Activated CD4-positive, alpha-beta T cell treated with anti-CD3 and anti-CD28 coated beads for 48 hours (primary cell): ENCODE results near the gene PTPRN2.
"Not testable (repeated sequence)": the region's sequence is repeated elsewhere in the genome, so short reads cannot be mapped to it uniquely, and the experiment has no call there.

Experiments used
- DNase-seq: peaks from one replicate; pipeline ENCODE4 v3.0.0-alpha.2; 2020

PTPRN2 gene

GRCh38 chr7:157707983-157708918 is 879.4 kb downstream of the PTPRN2 start:
- DNase-seq: no peak

- no peak for DNase-seq
Measured at GRCh38 chr7:157704365-157704764, 883.3 kb downstream of the PTPRN2 start.

GRCh38 chr7:157703534-157704195 is 884.0 kb downstream of the PTPRN2 start:
- DNase-seq: no peak

DNA sequence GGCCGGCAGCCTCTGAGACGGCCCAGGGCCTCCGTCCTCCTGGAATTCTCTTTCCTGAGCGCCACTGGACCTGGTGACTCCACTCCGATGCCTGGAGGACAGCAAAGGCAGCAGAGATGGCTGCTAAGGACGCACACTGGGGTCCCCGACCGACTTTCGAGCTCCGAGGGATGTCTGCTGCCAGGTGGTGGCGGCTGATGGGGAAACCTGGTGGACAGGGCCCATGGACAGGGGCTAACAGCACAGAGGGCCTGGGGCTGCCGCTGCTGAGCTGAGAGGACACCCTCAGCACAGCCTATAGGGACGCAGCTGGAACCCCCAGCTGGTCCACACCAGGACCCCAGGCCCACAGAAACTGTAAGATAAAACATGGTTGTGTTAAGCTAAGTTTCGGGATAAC is 884.5 kb downstream of the PTPRN2 start:
- no peak for DNase-seq

- DNase-seq: no peak
Measured at GRCh38 chr7:157702311-157703023, 885.2 kb downstream of the PTPRN2 start.

- DNase-seq: not testable (repeated sequence)
Measured at GRCh38 chr7:157701395-157702180, 886.0 kb downstream of the PTPRN2 start.

- no peak for DNase-seq
Measured at GRCh38 chr7:157700231-157701005, 887.2 kb downstream of the PTPRN2 start.

GRCh38 chr7:157699357-157700013 is 888.1 kb downstream of the PTPRN2 start:
- DNase-seq: no peak

DNA sequence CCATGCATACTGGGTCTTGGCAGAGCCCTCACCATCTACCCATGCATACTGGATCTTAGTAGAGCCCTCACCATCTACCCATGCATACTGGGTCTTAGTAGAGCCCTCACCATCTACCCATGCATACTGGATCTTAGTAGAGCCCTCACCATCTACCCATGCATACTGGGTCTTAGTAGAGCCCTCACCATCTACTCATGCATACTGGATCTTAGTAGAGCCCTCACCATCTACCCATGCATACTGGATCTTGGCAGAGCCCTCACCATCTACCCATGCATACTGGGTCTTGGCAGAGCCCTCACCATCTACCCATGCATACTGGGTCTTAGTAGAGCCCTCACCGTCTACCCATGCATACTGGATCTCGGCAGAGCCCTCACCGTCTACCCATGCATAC is 890.3 kb downstream of the PTPRN2 start:
- DNase-seq: not testable (repeated sequence)

DNA sequence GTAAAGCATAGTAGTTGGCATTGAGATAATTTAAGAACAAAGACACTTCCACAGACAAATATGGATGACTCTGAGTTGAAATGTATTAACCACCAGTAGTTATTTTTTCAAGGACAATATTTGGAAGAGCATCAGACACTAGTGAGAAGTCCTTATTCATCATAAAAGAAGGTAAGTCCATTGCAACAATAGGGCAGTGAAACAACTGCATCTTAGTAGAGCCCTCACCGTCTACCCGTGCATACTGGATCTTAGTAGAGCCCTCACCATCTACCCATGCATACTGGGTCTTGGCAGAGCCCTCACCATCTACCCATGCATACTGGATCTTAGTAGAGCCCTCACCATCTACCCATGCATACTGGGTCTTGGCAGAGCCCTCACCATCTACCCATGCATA is 892.0 kb downstream of the PTPRN2 start:
- not testable (repeated sequence) for DNase-seq

- no peak for DNase-seq
Measured at GRCh38 chr7:157694376-157694665, 893.3 kb downstream of the PTPRN2 start.

DNA sequence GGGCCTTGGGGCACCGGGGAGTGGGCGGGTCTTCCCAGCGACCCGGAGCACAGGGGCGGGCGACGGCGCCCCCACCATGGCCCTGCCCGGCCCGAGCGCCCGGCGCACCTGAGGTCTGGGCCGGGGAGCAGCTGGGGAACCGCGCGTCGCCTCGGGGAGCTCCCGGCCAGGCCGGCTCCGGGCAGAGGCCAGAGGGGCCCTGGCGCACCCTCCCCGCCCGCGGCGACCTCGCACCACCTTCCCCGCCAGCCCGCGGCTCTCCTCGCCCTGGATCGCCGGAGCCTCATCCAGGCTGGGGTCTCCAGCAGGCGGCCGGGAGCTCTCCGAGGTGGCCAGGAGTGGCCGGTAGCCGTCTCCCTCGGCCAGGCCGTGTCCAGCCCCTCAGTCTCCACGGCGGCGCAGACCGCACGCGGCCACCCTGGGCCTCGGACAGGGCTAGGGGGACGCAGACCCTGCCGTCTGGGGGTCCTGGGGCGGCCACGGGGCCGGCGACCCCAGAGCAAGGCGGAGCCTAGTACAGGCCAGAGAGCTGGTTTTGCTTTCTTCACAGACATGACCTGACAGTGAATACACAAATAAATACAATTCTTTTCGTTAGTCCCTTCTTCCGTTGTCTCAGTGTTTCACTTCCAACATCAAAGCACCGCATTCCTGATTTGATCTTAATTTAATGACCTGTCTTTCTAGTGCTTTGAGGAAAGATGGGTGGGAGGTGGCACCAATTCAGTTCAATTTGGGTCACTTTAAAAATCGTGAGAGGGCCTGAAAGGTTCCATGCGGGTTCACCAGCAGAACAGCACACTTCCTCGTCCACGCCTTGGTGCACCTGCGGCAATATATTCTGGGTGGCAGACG is 893.9 kb downstream of the PTPRN2 start:
- DNase-seq: no peak

DNA sequence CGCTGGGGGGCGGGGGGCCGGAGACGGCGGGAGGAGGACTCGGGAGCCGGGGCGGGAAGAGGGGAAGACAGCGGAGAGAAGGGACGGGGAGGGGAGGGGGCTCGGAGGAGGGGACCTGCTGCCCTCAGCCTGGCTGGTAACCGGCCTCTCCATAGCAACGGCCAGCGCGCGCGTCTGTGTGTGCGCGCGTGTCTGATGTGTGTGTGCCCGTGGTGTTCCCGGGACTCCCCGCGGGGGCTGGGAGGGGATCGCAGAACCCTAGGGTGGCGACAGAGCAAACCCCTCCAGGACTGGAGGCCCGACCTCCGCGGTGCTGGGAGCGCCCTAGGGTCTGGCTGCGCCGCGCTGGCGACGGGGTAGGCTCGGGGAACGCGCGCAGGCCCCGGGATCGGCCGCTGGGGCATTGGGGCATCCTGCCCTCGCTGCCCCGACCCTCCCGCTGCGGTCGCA is 894.5 kb downstream of the PTPRN2 start:
- DNase-seq: no peak

DNA sequence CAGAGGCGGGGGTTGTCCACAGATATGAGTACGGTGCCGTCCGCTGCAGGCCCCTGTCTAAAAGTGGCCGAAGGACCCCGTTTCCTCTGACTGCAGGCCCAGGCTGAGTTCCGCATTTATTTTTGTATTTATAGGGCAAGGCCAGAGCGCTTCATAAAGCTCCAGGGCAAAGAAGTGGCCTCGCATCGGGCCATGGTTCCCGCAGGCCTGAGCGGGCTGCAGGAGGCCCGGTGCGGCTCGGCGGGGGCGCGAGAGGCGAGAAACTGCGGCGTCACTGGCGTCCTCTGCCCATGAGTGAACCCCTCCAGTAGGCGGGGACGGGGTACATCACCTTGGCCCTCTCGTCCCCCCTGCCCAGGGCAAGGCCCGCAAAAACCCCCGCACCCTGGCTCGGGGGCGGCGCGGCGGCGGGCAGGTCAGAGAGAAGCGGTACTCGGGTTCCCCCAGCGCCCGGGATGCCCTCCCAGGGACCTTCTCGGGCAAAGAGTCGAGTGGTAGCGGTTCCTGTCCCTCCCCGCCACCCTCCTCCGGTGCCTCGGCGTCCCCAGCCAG is 895.1 kb downstream of the PTPRN2 start:
- no peak for DNase-seq

- no peak for DNase-seq
Measured at GRCh38 chr7:157691586-157692459, 895.8 kb downstream of the PTPRN2 start.

DNA sequence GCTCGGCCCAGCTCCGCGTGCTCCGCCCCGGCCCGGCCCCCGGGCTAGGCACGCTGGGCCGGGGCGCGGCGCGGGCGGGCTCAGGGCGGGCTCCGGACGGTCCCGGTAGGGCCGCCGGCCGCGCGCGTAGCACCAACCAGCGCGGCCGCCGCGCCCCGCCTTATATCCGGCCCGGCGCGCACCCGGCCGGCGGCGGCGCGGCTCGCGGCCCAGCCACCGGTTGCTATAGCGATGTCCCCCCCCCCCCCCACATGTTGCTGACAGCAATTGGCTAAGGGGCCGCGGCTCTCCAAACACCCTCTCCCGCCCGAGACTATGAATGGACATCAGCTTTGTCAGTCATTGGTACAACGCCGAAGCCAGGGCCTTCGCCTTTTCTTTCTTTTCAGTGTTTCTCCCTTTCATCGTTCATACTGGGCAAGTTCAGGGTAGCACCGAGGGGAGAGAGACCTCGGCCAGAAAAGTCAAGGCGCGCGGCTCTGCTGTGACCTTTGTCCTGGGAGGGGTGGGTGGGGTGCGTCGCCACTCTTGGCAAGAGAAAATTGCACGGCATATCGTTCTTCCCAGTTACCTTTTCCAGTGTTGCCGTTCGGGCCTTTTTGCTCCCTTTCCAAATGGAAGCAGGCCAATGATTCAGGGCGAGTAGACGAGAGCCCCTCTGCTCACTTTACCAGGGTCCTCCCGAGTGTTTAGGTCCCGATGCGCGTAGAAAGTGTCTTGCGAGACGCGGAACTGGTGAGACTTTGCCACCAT is 896.6 kb downstream of the PTPRN2 start:
- no peak for DNase-seq

GRCh38 chr7:157690058-157690832 is 897.4 kb downstream of the PTPRN2 start:
- no peak for DNase-seq
